Liver (tissue), 9 donors: ENCODE results near the gene NTN3. TPM values are rescaled to one million over a fixed set of nuclear protein-coding genes. Genes with fewer than 3 reads are reported as not detected.

Experiments
- DNase-seq: peaks from one replicate; pipeline ENCODE4 v3.0.0-alpha.2; 2017; ENCODE audit warnings: low spot score
- H3K27ac ChIP-seq, 2 donors: one replicate each; pipeline ENCODE4 v1.7.0; 2013; ENCODE audit warnings: inconsistent platforms in 2 of 2, low read length in 2 of 2, control low read depth in 1 of 2, low read depth in 1 of 2, mild to moderate bottlenecking in 1 of 2
- H3K27me3 ChIP-seq, 4 donors: one replicate each; pipeline versions ENCODE4 v1.6.1 to v1.7.0; 2013; ENCODE audit warnings: low read length in 3 of 4, inconsistent platforms in 1 of 4, mild to moderate bottlenecking in 1 of 4, moderate library complexity in 1 of 4; ENCODE audit not compliant: control insufficient read depth in 4 of 4, insufficient read depth in 4 of 4
- H3K36me3 ChIP-seq, 4 donors: one replicate each; pipeline versions ENCODE4 v1.6.1 to v1.7.0; 2013; ENCODE audit warnings: low read length in 3 of 4, mild to moderate bottlenecking in 3 of 4, low read depth in 1 of 4, moderate library complexity in 1 of 4; ENCODE audit not compliant: control insufficient read depth in 4 of 4, insufficient read depth in 3 of 4
- H3K4me1 ChIP-seq, 4 donors: one replicate each; pipeline versions ENCODE4 v1.6.1 to v1.7.0; 2013; ENCODE audit warnings: low read length in 3 of 4, mild to moderate bottlenecking in 3 of 4, moderate library complexity in 1 of 4; ENCODE audit not compliant: control insufficient read depth in 4 of 4, insufficient read depth in 4 of 4
- H3K4me3 ChIP-seq, 3 donors: one replicate each; pipeline versions ENCODE4 v1.6.1 to v1.7.0; 2013; ENCODE audit warnings: low read length in 3 of 3, control low read depth in 1 of 3, low read depth in 1 of 3, mild to moderate bottlenecking in 1 of 3
- H3K9ac ChIP-seq, 2 donors: one replicate each; pipeline ENCODE4 v1.7.0; 2013; ENCODE audit warnings: low read length in 2 of 2, mild to moderate bottlenecking in 2 of 2, moderate library complexity in 2 of 2, control low read depth in 1 of 2, low read depth in 1 of 2
- H3K9me3 ChIP-seq, 4 donors: one replicate each; pipeline versions ENCODE4 v1.6.1 to v1.7.0; 2013; ENCODE audit warnings: low read length in 3 of 4; ENCODE audit not compliant: control insufficient read depth in 4 of 4
- EGR1 ChIP-seq, 2 donors: IDR thresholded peaks; 2 replicates each; pipeline ENCODE4 v1.6.1; 2016 to 2018; ENCODE audit warnings: antibody characterized with exemption in 2 of 2, low read depth in 2 of 2
- FOXA1 ChIP-seq: IDR thresholded peaks from 2 replicates; pipeline ENCODE4 v1.6.1; 2016; ENCODE audit warnings: antibody characterized with exemption
- FOXA2 ChIP-seq: IDR thresholded peaks from 2 replicates; pipeline ENCODE4 v1.6.1; 2016; ENCODE audit warnings: antibody characterized with exemption
- GABPA ChIP-seq, 2 donors: IDR thresholded peaks in 1 of 2; conservative IDR thresholded peaks in 1 of 2; 2 replicates each; pipeline ENCODE4 v1.6.1; 2016; ENCODE audit warnings: antibody characterized with exemption in 2 of 2, mild to moderate bottlenecking in 1 of 2, moderate library complexity in 1 of 2
- HNF4A ChIP-seq, 2 donors: conservative IDR thresholded peaks; 2 replicates each; pipeline ENCODE4 v1.6.1; 2016; ENCODE audit warnings: antibody characterized with exemption in 2 of 2, mild to moderate bottlenecking in 2 of 2
- HNF4G ChIP-seq: IDR thresholded peaks from 2 replicates; pipeline ENCODE4 v1.6.1; 2016; ENCODE audit warnings: antibody characterized with exemption
- JUND ChIP-seq, 2 donors: IDR thresholded peaks; 2 replicates each; pipeline ENCODE4 v1.6.1; 2016; ENCODE audit warnings: antibody characterized with exemption in 2 of 2
- NR2F2 ChIP-seq: IDR thresholded peaks from 2 replicates; pipeline ENCODE4 v1.6.1; 2016; ENCODE audit warnings: antibody characterized with exemption
- RAD21 ChIP-seq, 2 donors: IDR thresholded peaks; 2 replicates each; pipeline ENCODE4 v1.6.1; 2016; ENCODE audit warnings: antibody characterized with exemption in 2 of 2, mild to moderate bottlenecking in 2 of 2
- RXRA ChIP-seq, 2 donors: IDR thresholded peaks; 2 replicates each; pipeline ENCODE4 v1.6.1; 2017 to 2018; ENCODE audit warnings: antibody characterized with exemption in 2 of 2, mild to moderate bottlenecking in 1 of 2
- TAF1 ChIP-seq: conservative IDR thresholded peaks from 2 replicates; pipeline ENCODE4 v1.6.1; 2016; ENCODE audit warnings: antibody characterized with exemption, mild to moderate bottlenecking
- YY1 ChIP-seq: IDR thresholded peaks from 2 replicates; pipeline ENCODE4 v1.6.1; 2016; ENCODE audit warnings: antibody characterized with exemption, mild to moderate bottlenecking
- WGBS: extraction: QIAGEN DNeasy Blood & Tissue Kit; methylation state at CpG from one replicate; pipeline ENCODE4 v1.1.7; 2013; 5-methylcytosine and 5-hydroxymethylcytosine counted together
- polyA plus RNA-seq, 2 donors: library from polyadenylated mRNA; stranded (reverse) in 1 of 2; unstranded in 1 of 2; fragments of 200-250 nt in 1 of 2; fragments of >200 nt in 1 of 2; fragmentation: Nextera tagmentation in 1 of 2; extraction: Ambion mirVana in 1 of 2; gene quantifications; one replicate each; pipeline versions ENCODE4 v1.2.1 to v1.2.3, GENCODE V29; 2013 to 2015
- total RNA-seq, 2 donors: library from RNA; depleted of rRNA; stranded (reverse); fragments of >200 nt; gene quantifications; one replicate each; pipeline ENCODE4 v1.2.3, GENCODE V29; 2014
- TF ChIP-seq, protein P1 (sequence below): IDR thresholded peaks from 2 replicates; pipeline ENCODE4 v1.6.1; 2016; ENCODE audit warnings: antibody characterized with exemption
- TF ChIP-seq, protein P2 (sequence below): IDR thresholded peaks from 2 replicates; pipeline ENCODE4 v1.6.1; 2016; ENCODE audit warnings: antibody characterized with exemption
- TF ChIP-seq, protein P3 (sequence below): fragments of 150-350 bp; IDR thresholded peaks from 2 replicates; pipeline ENCODE4 v1.5.1; 2017; ENCODE audit warnings: improper control_type of control experiment, low read depth, low read length; ENCODE audit not compliant: missing input control
- TF ChIP-seq, protein P4 (sequence below): IDR thresholded peaks from 2 replicates; pipeline ENCODE4 v1.6.1; 2016; ENCODE audit warnings: antibody characterized with exemption
- TF ChIP-seq, protein P5 (sequence below): IDR thresholded peaks from 2 replicates; pipeline ENCODE4 v1.6.1; 2016; ENCODE audit warnings: antibody characterized with exemption, mild to moderate bottlenecking
- donor health status: healthy.
- donor health status: healthy.
- donor health status: healthy.
- donor health status: healthy.
- donor health status: healthy.

The NTN3 gene
- total and polyA plus RNA-seq, 4 donors: 0.19 to 2.3 (median 0.28) TPM; not detected in 1

DNA sequence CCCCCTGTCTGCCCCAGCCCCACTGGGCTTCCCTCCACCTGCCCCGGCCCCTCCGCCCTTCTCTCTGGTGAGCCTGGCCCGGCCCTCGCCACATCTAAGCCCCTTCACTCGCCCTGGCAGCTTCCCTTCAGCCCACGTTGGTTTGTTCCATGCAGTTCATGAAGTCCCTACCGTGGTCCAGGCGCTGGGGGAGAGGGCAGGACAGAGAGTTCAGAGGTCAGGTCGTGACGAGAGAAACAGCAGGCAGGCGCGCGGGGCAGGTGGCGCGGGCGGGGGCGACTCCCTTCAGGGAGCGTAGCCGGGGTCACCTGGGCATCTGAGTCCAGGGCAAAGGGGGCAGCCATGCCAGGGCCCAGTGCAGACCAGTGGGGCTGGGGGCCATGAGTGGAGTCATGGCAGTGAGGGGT lies 20.1 kb upstream of the NTN3 start:
- no peak overlapping the region for H3K27ac ChIP-seq
- TF ChIP-seq HNF4G: no peak
- TF ChIP-seq RXRA (IDR thresholded peaks at IDR 0.05): no peak
- TF ChIP-seq HNF4A (conservative IDR thresholded peaks at IDR 0.05): no peak
- TF ChIP-seq, protein P1, sequence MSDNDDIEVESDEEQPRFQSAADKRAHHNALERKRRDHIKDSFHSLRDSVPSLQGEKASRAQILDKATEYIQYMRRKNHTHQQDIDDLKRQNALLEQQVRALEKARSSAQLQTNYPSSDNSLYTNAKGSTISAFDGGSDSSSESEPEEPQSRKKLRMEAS: no peak
- no peak for TF ChIP-seq JUND (IDR thresholded peaks at IDR 0.05)
- no peaks in the 10 kb centered on the region for H3K9me3 ChIP-seq
- H3K27me3 ChIP-seq: no peaks in the 10 kb centered on the region
- DNase-seq: no peak
- WGBS: 96% methylated on average over 19 of the region's 19 CpGs
- H3K4me3 ChIP-seq: no peak overlapping the region
- peaks cover 0 to 3% (median 0%) of the 10 kb centered on the region in 4 donors for H3K4me1 ChIP-seq
- no peak overlapping the region for H3K9ac ChIP-seq
- peaks cover 0 to 7% (median 2%) of the 10 kb centered on the region in 4 donors for H3K36me3 ChIP-seq

DNA sequence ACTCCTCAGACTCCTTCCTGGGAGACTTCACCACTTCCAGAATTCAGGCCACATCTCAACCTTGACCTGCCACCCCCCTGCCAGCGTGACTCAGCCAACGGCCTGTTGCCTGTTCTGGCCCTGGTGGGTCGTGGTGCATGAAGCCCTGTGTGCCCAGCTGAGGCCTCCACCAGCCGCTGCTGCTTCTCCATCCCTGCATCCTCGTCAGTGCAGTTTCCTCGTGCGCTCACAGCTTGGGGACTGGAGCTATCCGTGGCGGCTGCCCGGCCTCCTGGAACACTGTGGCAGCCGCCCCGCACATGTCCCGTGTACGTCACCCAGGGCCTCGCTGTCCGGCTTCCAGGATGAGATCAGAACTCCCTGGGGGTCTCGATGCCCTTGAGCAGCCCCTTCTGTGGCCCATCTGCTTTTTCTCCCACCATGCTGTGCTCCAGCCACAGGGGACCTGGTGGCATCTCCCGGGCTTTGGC lies 19.2 kb upstream of the NTN3 start:
- Histone ChIP-seq H3K36me3 (peaks cover 0 to 5% (median 0%) of the 10 kb centered on the region in 4 donors), H3K9ac (no peak overlapping the region), H3K4me1 (peaks cover 0 to 3% (median 0%) of the 10 kb centered on the region in 4 donors), H3K4me3 (no peak overlapping the region), H3K9me3 (no peaks in the 10 kb centered on the region), H3K27ac (no peak overlapping the region), H3K27me3 (no peaks in the 10 kb centered on the region)
- no peak for DNase-seq
- 97% methylated on average over 18 of the region's 18 CpGs for WGBS
- TF ChIP-seq GABPA (IDR thresholded peaks at IDR 0.05 in 1 of 2, conservative IDR thresholded peaks at IDR 0.05 in 1 of 2) (no peak), RXRA (IDR thresholded peaks at IDR 0.05) (no peak), HNF4A (conservative IDR thresholded peaks at IDR 0.05) (no peak), TAF1 (no peak), FOXA1 (no peak), JUND (IDR thresholded peaks at IDR 0.05) (no peak), FOXA2 (no peak), HNF4G (no peak), NR2F2 (no peak)
- TF ChIP-seq, protein P2, sequence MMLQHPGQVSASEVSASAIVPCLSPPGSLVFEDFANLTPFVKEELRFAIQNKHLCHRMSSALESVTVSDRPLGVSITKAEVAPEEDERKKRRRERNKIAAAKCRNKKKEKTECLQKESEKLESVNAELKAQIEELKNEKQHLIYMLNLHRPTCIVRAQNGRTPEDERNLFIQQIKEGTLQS: no peak
- TF ChIP-seq, protein P1: no peak
- TF ChIP-seq, protein P3, sequence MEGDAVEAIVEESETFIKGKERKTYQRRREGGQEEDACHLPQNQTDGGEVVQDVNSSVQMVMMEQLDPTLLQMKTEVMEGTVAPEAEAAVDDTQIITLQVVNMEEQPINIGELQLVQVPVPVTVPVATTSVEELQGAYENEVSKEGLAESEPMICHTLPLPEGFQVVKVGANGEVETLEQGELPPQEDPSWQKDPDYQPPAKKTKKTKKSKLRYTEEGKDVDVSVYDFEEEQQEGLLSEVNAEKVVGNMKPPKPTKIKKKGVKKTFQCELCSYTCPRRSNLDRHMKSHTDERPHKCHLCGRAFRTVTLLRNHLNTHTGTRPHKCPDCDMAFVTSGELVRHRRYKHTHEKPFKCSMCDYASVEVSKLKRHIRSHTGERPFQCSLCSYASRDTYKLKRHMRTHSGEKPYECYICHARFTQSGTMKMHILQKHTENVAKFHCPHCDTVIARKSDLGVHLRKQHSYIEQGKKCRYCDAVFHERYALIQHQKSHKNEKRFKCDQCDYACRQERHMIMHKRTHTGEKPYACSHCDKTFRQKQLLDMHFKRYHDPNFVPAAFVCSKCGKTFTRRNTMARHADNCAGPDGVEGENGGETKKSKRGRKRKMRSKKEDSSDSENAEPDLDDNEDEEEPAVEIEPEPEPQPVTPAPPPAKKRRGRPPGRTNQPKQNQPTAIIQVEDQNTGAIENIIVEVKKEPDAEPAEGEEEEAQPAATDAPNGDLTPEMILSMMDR: no peak
- TF ChIP-seq, protein P4, sequence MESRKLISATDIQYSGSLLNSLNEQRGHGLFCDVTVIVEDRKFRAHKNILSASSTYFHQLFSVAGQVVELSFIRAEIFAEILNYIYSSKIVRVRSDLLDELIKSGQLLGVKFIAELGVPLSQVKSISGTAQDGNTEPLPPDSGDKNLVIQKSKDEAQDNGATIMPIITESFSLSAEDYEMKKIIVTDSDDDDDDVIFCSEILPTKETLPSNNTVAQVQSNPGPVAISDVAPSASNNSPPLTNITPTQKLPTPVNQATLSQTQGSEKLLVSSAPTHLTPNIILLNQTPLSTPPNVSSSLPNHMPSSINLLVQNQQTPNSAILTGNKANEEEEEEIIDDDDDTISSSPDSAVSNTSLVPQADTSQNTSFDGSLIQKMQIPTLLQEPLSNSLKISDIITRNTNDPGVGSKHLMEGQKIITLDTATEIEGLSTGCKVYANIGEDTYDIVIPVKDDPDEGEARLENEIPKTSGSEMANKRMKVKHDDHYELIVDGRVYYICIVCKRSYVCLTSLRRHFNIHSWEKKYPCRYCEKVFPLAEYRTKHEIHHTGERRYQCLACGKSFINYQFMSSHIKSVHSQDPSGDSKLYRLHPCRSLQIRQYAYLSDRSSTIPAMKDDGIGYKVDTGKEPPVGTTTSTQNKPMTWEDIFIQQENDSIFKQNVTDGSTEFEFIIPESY: no peak

DNA sequence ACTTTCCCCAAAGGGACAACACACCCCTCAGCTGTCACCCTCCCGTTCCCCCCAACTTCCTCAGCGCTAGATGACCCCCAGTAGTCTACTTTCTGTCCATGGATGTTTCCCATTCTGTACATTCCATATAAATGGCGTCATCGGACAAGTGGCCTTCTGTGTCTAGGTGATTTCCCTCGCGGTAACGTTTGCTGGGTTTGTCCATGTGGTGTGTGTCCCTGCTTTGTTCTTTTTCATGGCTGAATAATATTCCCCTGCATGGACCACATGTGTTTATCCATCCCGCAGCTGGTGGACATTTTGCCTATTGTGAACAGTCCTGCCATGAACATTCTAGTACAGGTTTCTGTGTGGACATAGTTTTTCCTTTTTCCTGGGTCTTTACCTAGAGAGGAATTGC lies 18.4 kb upstream of the NTN3 start:
- no peaks in the 10 kb centered on the region for H3K27me3 ChIP-seq
- no peaks in the 10 kb centered on the region for H3K9me3 ChIP-seq
- peaks cover 0 to 5% (median 0%) of the 10 kb centered on the region in 4 donors for H3K36me3 ChIP-seq
- no peak overlapping the region for H3K27ac ChIP-seq
- peaks cover 0 to 3% (median 0%) of the 10 kb centered on the region in 4 donors for H3K4me1 ChIP-seq
- H3K9ac ChIP-seq: no peak overlapping the region
- no peak for DNase-seq
- H3K4me3 ChIP-seq: no peak overlapping the region
- 98% methylated on average over 8 of the region's 8 CpGs for WGBS
- TF ChIP-seq HNF4A (conservative IDR thresholded peaks at IDR 0.05): no peak
- no peak for TF ChIP-seq RAD21 (IDR thresholded peaks at IDR 0.05)
- TF ChIP-seq, protein P1: no peak
- TF ChIP-seq, protein P4: no peak
- TF ChIP-seq YY1: no peak
- TF ChIP-seq EGR1 (IDR thresholded peaks at IDR 0.05; ENCODE audit: low read depth in 2 of 2): no peak
- no peak for TF ChIP-seq GABPA (IDR thresholded peaks at IDR 0.05 in 1 of 2, conservative IDR thresholded peaks at IDR 0.05 in 1 of 2)
- TF ChIP-seq HNF4G: no peak
- TF ChIP-seq, protein P5, sequence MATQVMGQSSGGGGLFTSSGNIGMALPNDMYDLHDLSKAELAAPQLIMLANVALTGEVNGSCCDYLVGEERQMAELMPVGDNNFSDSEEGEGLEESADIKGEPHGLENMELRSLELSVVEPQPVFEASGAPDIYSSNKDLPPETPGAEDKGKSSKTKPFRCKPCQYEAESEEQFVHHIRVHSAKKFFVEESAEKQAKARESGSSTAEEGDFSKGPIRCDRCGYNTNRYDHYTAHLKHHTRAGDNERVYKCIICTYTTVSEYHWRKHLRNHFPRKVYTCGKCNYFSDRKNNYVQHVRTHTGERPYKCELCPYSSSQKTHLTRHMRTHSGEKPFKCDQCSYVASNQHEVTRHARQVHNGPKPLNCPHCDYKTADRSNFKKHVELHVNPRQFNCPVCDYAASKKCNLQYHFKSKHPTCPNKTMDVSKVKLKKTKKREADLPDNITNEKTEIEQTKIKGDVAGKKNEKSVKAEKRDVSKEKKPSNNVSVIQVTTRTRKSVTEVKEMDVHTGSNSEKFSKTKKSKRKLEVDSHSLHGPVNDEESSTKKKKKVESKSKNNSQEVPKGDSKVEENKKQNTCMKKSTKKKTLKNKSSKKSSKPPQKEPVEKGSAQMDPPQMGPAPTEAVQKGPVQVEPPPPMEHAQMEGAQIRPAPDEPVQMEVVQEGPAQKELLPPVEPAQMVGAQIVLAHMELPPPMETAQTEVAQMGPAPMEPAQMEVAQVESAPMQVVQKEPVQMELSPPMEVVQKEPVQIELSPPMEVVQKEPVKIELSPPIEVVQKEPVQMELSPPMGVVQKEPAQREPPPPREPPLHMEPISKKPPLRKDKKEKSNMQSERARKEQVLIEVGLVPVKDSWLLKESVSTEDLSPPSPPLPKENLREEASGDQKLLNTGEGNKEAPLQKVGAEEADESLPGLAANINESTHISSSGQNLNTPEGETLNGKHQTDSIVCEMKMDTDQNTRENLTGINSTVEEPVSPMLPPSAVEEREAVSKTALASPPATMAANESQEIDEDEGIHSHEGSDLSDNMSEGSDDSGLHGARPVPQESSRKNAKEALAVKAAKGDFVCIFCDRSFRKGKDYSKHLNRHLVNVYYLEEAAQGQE: no peak
